ENCODE measurements around the gene ZNF512B. TPM values are rescaled to one million over a fixed set of nuclear protein-coding genes. Genes with fewer than 3 reads are reported as not detected.

ZNF512B gene
- total and polyA plus RNA-seq, 2 experiments from 2014 or later = 1.5 to 16.4 TPM

DNA sequence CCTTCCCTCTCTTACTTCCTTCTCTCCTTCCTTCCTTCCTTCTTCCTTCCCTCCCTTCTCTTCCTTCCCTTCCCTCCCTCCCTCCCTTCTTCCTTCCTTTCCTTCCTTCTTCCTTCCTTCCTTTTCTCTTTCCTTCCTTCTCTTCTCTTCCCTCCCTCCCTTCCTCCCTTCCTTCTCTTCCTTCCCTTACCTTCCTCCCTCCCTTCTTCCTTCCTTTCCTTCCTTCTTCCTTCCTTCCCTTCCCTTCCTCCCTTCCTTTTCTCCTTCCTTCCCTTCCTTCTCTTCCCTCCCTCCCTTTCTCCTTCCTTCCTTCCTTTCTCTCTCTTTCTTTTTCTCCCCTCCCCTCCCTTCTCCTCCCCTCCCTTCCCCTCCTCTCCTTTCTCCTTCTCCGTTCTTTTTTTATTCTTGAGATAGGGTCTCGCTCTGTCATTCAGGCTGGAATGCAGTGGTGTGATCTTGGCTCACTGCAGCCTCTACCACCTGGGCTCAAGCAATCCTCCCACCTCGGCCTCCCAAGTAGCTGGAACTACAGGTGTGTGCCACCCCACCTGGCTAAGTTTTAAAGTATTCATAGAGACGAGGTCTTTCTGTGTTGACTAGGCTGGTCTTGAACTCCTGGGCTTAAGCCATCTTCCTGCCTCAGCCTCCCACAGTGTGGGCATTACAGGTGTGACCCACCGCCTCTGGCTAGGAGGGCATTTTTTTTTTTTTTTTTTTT is 1.1 kb upstream of the ZNF512B start:
- H2AFZ ChIP-seq = no peak overlapping the region

DNA sequence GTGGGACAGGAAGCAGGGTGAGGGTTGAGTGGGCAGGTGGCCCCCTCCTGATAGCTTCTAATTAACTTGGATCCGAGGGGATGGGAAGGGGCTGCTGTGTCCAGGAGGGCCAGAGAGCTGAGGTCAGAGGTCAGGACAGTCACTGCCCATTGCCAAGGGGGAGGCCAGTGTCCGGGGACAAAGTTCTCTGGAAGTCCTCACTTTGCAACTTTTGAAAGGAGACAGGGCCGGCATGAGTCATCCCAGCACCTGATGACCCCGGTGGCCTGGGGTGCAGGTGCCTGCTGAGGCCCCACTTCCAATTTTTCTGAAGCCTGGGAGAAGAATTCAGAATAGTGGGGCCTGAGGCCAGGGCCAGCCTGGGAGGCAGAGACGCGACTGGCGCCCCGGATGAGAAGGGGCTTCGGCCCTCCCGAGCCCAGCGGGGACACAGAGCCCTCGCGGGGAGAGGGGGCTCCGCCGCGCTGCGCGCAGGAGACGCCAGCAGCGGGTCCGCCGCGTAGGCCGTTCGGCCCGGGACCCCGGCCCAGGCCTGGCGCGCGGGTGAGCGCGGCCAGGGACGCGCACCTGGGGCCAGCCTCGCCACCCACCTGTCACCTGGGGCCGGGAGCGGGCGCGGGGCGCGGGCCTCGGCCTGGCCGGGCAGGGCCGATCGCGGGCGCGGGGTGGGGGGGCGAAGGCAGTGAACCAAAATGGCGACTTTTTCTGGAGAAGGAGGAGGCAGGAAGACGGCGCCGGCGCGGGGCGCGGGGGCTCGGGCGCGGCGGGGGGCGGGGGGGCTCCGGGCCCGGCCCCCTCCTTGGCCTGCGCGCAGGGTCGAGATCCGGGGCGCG is 586 bp downstream of the ZNF512B start:
- DNase-seq = peak; percentile 50
- Histone ChIP-seq H4K20me1 (ENCODE audit: insufficient read depth) (no peaks in the 10 kb centered on the region), H3K9ac (peak overlapping the region; percentile 88), H3K4me2 (ENCODE audit: unreplicated experiment) (peak overlapping the region; percentile 84), H3K27ac (no peak overlapping the region), H2AFZ (0 out of 2 replicates have a peak overlapping the region, but pooled peaks have one; percentile 36), H3K36me3 (ENCODE audit: low read depth) (no peaks in the 10 kb centered on the region), H3K79me2 (ENCODE audit: insufficient read depth) (peaks cover 14% of the 10 kb centered on the region), H3K4me1 (ENCODE audit: insufficient read depth) (peaks cover 5% of the 10 kb centered on the region), H3K27me3 (replicated peaks; ENCODE audit: insufficient read depth) (no peaks in the 10 kb centered on the region), H3K4me3 (peak overlapping the region; percentile 83), H3K9me2 (ENCODE audit: insufficient read depth) (no peaks in the 10 kb centered on the region), H3K9me3 (ENCODE audit: low read depth) (no peaks in the 10 kb centered on the region), H3F3A (ENCODE audit: insufficient read depth) (peaks cover 8% of the 10 kb centered on the region)
- in situ Hi-C loops (cut with MboI) = no loop called here
- 2% methylated on average over 38 to 62 of the region's 70 CpGs for WGBS, 2 experiments (ENCODE audit: low coverage in 1 of 2, low lambda C conversion rate in 2 of 2, missing lambda C conversion rate in 2 of 2)
- TF ChIP-seq EZH2 (IDR thresholded peaks at IDR 0.05; ENCODE audit: insufficient read depth, poor library complexity, severe bottlenecking) (no peak), EZH2phosphoT487 (IDR thresholded peaks at IDR 0.05; ENCODE audit: insufficient read depth, low read depth) (no peak)

More for the DNA sequence above, 1.1 kb upstream of the ZNF512B start:
- WGBS, 2 experiments (ENCODE audit: low coverage in 1 of 2, low lambda C conversion rate in 2 of 2, missing lambda C conversion rate in 2 of 2) = 79 to 84% methylated on average over 5 of the region's 5 CpGs
- Histone ChIP-seq H3K4me2 (ENCODE audit: unreplicated experiment) (no peak overlapping the region), H3K4me3 (no peak overlapping the region), H4K20me1 (ENCODE audit: insufficient read depth) (no peaks in the 10 kb centered on the region), H3K27me3 (replicated peaks; ENCODE audit: insufficient read depth) (no peaks in the 10 kb centered on the region), H3K9me3 (ENCODE audit: low read depth) (no peaks in the 10 kb centered on the region), H3K9ac (no peak overlapping the region), H3K9me2 (ENCODE audit: insufficient read depth) (no peaks in the 10 kb centered on the region), H3K27ac (no peak overlapping the region), H3K79me2 (ENCODE audit: insufficient read depth) (peaks cover 14% of the 10 kb centered on the region), H3F3A (ENCODE audit: insufficient read depth) (peaks cover 8% of the 10 kb centered on the region), H3K4me1 (ENCODE audit: insufficient read depth) (peaks cover 5% of the 10 kb centered on the region), H3K36me3 (ENCODE audit: low read depth) (no peaks in the 10 kb centered on the region)
- in situ Hi-C loops (cut with MboI) = no loop called here
- DNase-seq = no peak
- TF ChIP-seq EZH2 (IDR thresholded peaks at IDR 0.05; ENCODE audit: insufficient read depth, poor library complexity, severe bottlenecking) = no peak
- TF ChIP-seq EZH2phosphoT487 (IDR thresholded peaks at IDR 0.05; ENCODE audit: insufficient read depth, low read depth) = no peak

DNA sequence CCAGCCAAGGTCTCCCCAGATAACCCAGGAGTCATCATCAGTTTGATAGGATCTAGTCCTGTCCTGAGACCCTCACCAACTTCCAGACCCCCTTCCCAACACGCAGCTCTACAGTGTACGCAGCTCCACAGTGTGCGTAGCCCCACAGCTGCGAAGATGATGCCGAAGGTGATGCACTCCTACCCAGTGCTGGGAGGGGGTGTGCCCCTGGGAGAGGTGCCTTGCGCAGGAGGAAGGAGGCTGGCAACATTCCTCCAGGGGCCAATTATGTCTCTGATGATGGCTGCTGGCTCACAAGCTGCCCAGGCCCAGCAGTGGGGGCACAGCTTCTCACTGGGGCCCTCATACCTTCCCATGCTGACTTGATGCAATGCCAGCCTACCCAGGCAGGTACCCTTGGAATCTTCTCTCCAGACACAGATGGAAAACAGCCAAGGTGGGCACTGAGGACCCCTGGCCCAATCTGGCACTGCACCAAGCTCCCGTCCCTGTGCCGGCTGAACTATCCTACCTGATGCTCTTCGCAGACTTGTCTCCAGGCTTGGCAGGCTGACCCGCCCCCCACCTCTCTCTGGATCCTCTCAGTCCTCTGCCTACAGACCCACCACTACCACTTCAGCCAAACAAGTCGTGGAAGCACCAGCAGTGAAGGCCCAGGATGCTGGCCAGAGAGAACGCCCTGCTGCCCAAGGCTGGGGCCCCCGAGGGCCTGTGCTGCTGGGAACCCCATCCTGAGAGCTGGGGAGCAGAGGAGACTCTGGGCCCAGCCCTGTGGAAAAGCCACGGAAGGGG is 1.4 kb downstream of the ZNF512B start:
- Histone ChIP-seq H3F3A (ENCODE audit: insufficient read depth) (peaks cover 5% of the 10 kb centered on the region), H3K27ac (no peak overlapping the region), H3K79me2 (ENCODE audit: insufficient read depth) (peaks cover 14% of the 10 kb centered on the region), H3K9me3 (ENCODE audit: low read depth) (no peaks in the 10 kb centered on the region), H3K4me3 (peak overlapping the region; percentile 83), H4K20me1 (ENCODE audit: insufficient read depth) (no peaks in the 10 kb centered on the region), H3K36me3 (ENCODE audit: low read depth) (no peaks in the 10 kb centered on the region), H3K27me3 (replicated peaks; ENCODE audit: insufficient read depth) (no peaks in the 10 kb centered on the region), H3K9me2 (ENCODE audit: insufficient read depth) (no peaks in the 10 kb centered on the region), H3K4me2 (ENCODE audit: unreplicated experiment) (peak overlapping the region; percentile 84), H3K4me1 (ENCODE audit: insufficient read depth) (peaks cover 5% of the 10 kb centered on the region), H3K9ac (peak overlapping the region; percentile 88), H2AFZ (no peak overlapping the region)
- DNase-seq = no peak
- WGBS, 2 experiments (ENCODE audit: low coverage in 1 of 2, low lambda C conversion rate in 2 of 2, missing lambda C conversion rate in 2 of 2) = 64 to 65% methylated on average over 14 of the region's 14 CpGs
- TF ChIP-seq EZH2 (IDR thresholded peaks at IDR 0.05; ENCODE audit: insufficient read depth, poor library complexity, severe bottlenecking) (no peak), EZH2phosphoT487 (IDR thresholded peaks at IDR 0.05; ENCODE audit: insufficient read depth, low read depth) (no peak)
- in situ Hi-C loops (cut with MboI) = no loop called here
